Muscle layer of duodenum (tissue), 2 donors: ENCODE data around the gene GNB1L.
"Not testable (repeated sequence)": the region's sequence is repeated elsewhere in the genome, so short reads cannot be mapped to it uniquely, and the experiment has no call there.

Experiments
- H3K27ac ChIP-seq: one replicate; pipeline ENCODE4 v1.7.0; 2013; ENCODE audit warnings: mild to moderate bottlenecking, low read length
- H3K27me3 ChIP-seq: one replicate; pipeline ENCODE4 v1.7.0; 2013; ENCODE audit warnings: low read depth, mild to moderate bottlenecking, control low read depth, low read length
- H3K36me3 ChIP-seq, 2 donors: one replicate each; pipeline ENCODE4 v1.7.0; 2013; ENCODE audit warnings: low read length in 2 of 2, control low read depth in 1 of 2, mild to moderate bottlenecking in 1 of 2; ENCODE audit not compliant: insufficient read depth in 2 of 2, control insufficient read depth in 1 of 2
- H3K4me1 ChIP-seq, 2 donors: one replicate each; pipeline ENCODE4 v1.7.0; 2013; ENCODE audit warnings: low read length in 2 of 2, mild to moderate bottlenecking in 2 of 2, control low read depth in 1 of 2, moderate library complexity in 1 of 2; ENCODE audit not compliant: insufficient read depth in 2 of 2, control insufficient read depth in 1 of 2
- H3K4me3 ChIP-seq, 2 donors: one replicate each; pipeline ENCODE4 v1.7.0; 2013; ENCODE audit warnings: low read length in 2 of 2, low read depth in 1 of 2, mild to moderate bottlenecking in 1 of 2
- H3K9me3 ChIP-seq, 2 donors: one replicate each; pipeline ENCODE4 v1.7.0; 2013; ENCODE audit warnings: low read length in 2 of 2, control low read depth in 1 of 2, mild to moderate bottlenecking in 1 of 2; ENCODE audit not compliant: control insufficient read depth in 1 of 2
- donor health status: healthy.

The GNB1L gene

GRCh38 chr22:19832476-19833108 lies 22.1 kb downstream of the GNB1L start:
- no peaks in the 10 kb centered on the region for H3K9me3 ChIP-seq
- H3K4me1 ChIP-seq: no peaks in the 10 kb centered on the region
- no peaks in the 10 kb centered on the region for H3K36me3 ChIP-seq
- no peaks in the 10 kb centered on the region for H3K27me3 ChIP-seq
- H3K27ac ChIP-seq: no peak overlapping the region
- no peak overlapping the region for H3K4me3 ChIP-seq

DNA sequence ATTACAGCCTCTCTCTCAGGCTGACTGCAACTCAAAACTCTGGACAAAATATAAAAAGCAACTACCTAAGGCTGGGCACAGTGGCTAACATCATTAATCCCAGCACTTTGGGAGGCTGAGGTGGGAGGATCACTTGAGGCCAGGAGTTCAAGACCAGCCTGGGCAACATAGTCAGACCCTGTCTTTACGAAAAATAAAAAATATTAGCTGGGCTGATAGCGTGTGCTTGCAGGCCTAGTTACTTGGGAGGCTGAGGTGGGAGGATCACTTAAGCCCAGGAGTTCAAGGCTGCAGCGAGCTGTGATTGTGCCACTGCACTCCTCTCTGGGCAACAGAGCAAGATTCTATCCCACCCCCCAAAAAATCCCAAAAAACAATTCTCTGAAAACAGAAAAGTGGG lies 22.7 kb downstream of the GNB1L start:
- H3K4me3 ChIP-seq, H3K9me3 ChIP-seq, H3K27me3 ChIP-seq, H3K4me1 ChIP-seq, H3K36me3 ChIP-seq, H3K27ac ChIP-seq: not testable (repeated sequence)

- Histone ChIP-seq H3K9me3 (no peaks in the 10 kb centered on the region), H3K4me1 (no peaks in the 10 kb centered on the region), H3K27ac (no peak overlapping the region), H3K27me3 (no peaks in the 10 kb centered on the region), H3K4me3 (no peak overlapping the region), H3K36me3 (no peaks in the 10 kb centered on the region)
Observed at GRCh38 chr22:19831016-19831415, 23.7 kb downstream of the GNB1L start.

- Histone ChIP-seq H3K27me3 (no peaks in the 10 kb centered on the region), H3K36me3 (no peaks in the 10 kb centered on the region), H3K4me3 (no peak overlapping the region), H3K4me1 (no peaks in the 10 kb centered on the region), H3K9me3 (no peaks in the 10 kb centered on the region), H3K27ac (no peak overlapping the region)
Observed at GRCh38 chr22:19828035-19828401, 26.7 kb downstream of the GNB1L start.

GRCh38 chr22:19827341-19828034 lies 27.2 kb downstream of the GNB1L start:
- H3K36me3 ChIP-seq: no peaks in the 10 kb centered on the region
- no peak overlapping the region for H3K4me3 ChIP-seq
- no peaks in the 10 kb centered on the region for H3K9me3 ChIP-seq
- no peak overlapping the region for H3K27ac ChIP-seq
- H3K4me1 ChIP-seq: no peaks in the 10 kb centered on the region
- no peaks in the 10 kb centered on the region for H3K27me3 ChIP-seq

GRCh38 chr22:19826619-19826950 lies 28.1 kb downstream of the GNB1L start:
- H3K9me3 ChIP-seq: no peaks in the 10 kb centered on the region
- H3K36me3 ChIP-seq: no peaks in the 10 kb centered on the region
- no peaks in the 10 kb centered on the region for H3K27me3 ChIP-seq
- no peak overlapping the region for H3K4me3 ChIP-seq
- H3K4me1 ChIP-seq: no peaks in the 10 kb centered on the region
- H3K27ac ChIP-seq: no peak overlapping the region

DNA sequence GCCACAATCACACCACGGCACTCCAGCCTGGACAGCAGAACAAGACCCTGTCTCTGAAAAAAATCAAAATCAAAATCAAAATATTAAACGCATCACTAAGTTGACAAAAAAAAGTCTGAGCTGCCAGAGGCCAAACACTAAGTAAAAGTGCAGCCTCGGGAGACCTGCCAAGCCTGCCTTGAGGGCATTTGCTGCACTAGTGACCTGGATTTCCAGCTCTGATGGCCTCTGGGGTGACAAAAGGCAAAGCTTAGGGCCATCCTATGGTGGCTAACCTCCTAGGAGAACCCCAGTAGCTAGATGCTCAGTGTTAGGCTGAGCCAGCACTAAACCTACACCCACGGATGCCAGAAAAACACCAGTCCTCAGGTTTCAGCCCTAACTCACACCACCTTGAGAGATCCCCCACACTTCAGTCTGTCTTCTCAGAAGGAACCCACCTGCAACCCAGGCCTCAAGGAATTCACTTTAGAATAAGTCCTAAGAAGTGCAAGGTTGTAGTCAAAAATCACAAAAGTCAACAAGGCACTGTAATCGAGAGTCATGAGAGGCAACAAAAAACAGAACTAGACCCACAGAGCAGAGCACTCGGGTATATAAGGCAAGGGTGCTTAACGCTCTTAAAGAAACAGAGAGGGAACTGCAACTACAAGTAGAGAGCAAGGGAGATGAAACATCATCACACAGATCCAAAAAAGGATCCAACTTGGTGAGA lies 28.6 kb downstream of the GNB1L start:
- Histone ChIP-seq H3K27ac (no peak overlapping the region), H3K4me3 (no peak overlapping the region), H3K27me3 (no peaks in the 10 kb centered on the region), H3K36me3 (no peaks in the 10 kb centered on the region), H3K9me3 (no peaks in the 10 kb centered on the region), H3K4me1 (no peaks in the 10 kb centered on the region)

GRCh38 chr22:19824926-19825339 lies 29.7 kb downstream of the GNB1L start:
- no peaks in the 10 kb centered on the region for H3K9me3 ChIP-seq
- no peaks in the 10 kb centered on the region for H3K4me1 ChIP-seq
- no peak overlapping the region for H3K27ac ChIP-seq

GRCh38 chr22:19824212-19824925 lies 30.3 kb downstream of the GNB1L start:
- no peak overlapping the region for H3K27ac ChIP-seq
- no peaks in the 10 kb centered on the region for H3K27me3 ChIP-seq
- H3K36me3 ChIP-seq: no peaks in the 10 kb centered on the region
- H3K4me3 ChIP-seq: no peak overlapping the region
- H3K9me3 ChIP-seq: no peaks in the 10 kb centered on the region
- H3K4me1 ChIP-seq: no peaks in the 10 kb centered on the region

More at GRCh38 chr22:19824926-19825339, 29.7 kb downstream of the GNB1L start:
- Histone ChIP-seq H3K4me3 (no peak overlapping the region), H3K36me3 (no peaks in the 10 kb centered on the region), H3K27me3 (no peaks in the 10 kb centered on the region)

DNA sequence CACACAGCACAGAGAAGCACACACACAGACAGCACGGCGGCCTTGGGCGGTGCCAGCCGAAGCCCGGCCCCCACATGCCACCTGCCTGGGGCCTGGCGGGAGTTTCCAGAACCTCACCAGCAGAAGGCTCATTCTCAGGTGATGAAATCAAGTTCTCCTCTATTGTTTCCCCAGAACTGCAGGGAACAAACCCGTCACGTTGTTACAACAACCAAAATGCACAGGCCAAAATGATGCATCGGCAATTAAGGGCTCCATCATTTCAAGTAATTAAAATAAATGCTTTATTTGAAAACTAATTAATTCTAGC lies 30.8 kb downstream of the GNB1L start:
- H3K27ac ChIP-seq: no peak overlapping the region
- H3K4me1 ChIP-seq: no peaks in the 10 kb centered on the region
- no peak overlapping the region for H3K4me3 ChIP-seq
- H3K36me3 ChIP-seq: no peaks in the 10 kb centered on the region
- no peaks in the 10 kb centered on the region for H3K9me3 ChIP-seq
- H3K27me3 ChIP-seq: no peaks in the 10 kb centered on the region

GRCh38 chr22:19823191-19823901 lies 31.3 kb downstream of the GNB1L start:
- Histone ChIP-seq H3K4me3 (no peak overlapping the region), H3K27ac (no peak overlapping the region), H3K4me1 (no peaks in the 10 kb centered on the region), H3K27me3 (no peaks in the 10 kb centered on the region), H3K36me3 (no peaks in the 10 kb centered on the region), H3K9me3 (no peaks in the 10 kb centered on the region)
